ENCODE measurements around the gene SMCO2.

GRCh38 chr12:27504507-27504906 is 58.0 kb downstream of the SMCO2 start:
- TF ChIP-seq CTCF (conservative IDR thresholded peaks at IDR 0.05; ENCODE audit: low read depth, low read length), result no peak
- TF ChIP-seq EZH2 (IDR thresholded peaks at IDR 0.05; ENCODE audit: low read length, unreplicated experiment), result no peak
- TF ChIP-seq EZH2phosphoT487 (IDR thresholded peaks at IDR 0.05; ENCODE audit: borderline replicate concordance, low read length), result no peak
